Caco-2 (cell line): ENCODE measurements around the gene TMEM115. TPM values are rescaled to one million over a fixed set of nuclear protein-coding genes. Genes with fewer than 3 reads are reported as not detected.

ENCODE experiments used
- BruUV-seq: library from RNA; stranded (reverse); fragments of 400-500 nt; replicated peaks from 2 replicates; lab custom pipeline; 2021; lab: Mats Ljungman, UMichigan
- CTCF ChIA-PET: fragments of 300-600 bp; sonication (Branson Sonifier 250); formaldehyde crosslinking; loops from one replicate; lab custom pipeline; 2022; ENCODE audit warnings: antibody characterized with exemption; lab: Charles Lee
- POLR2A ChIA-PET: fragments of 300-600 bp; sonication (Branson Sonifier 250); formaldehyde crosslinking; loops from one replicate; lab custom pipeline; 2022; ENCODE audit warnings: antibody characterized with exemption; lab: Charles Lee
- DNase-seq, 2 experiments: peaks; one replicate each; pipeline versions ENCODE4 v3.0.0 to v3.0.0-alpha.2; 2020 to 2022
- H3K27me3 ChIP-seq: replicated peaks from 2 replicates; pipeline ENCODE4 v1.6.0; 2011; ENCODE audit warnings: low read length; ENCODE audit not compliant: control insufficient read depth, insufficient read depth
- H3K36me3 ChIP-seq: 2 replicates; pipeline ENCODE4 v1.5.1; 2011; ENCODE audit warnings: low read length; ENCODE audit not compliant: control insufficient read depth, insufficient read depth
- H3K4me1 ChIP-seq: fragments of 250-450 bp; sonication (Bioruptor Pico); 2 replicates; pipeline ENCODE4 v1.5.1; 2020; ENCODE audit warnings: mild to moderate bottlenecking
- H3K4me3 ChIP-seq: 2 replicates; pipeline ENCODE4 v1.5.1; 2011; ENCODE audit warnings: low read depth, mild to moderate bottlenecking, control low read depth, low read length
- H3K9me3 ChIP-seq: fragments of 250-450 bp; sonication (Bioruptor Pico); 2 replicates; pipeline ENCODE4 v1.5.1; 2020; ENCODE audit warnings: mild to moderate bottlenecking, moderate library complexity
- H3K27ac Mint-ChIP-seq: one replicate; pipeline ENCODE4 v1.8.0; 2022; ENCODE audit warnings: mixed read lengths; ENCODE audit not compliant: unreplicated experiment
- H3K27me3 Mint-ChIP-seq: one replicate; pipeline ENCODE4 v1.8.0; 2022; ENCODE audit warnings: mixed read lengths; ENCODE audit not compliant: insufficient read depth, unreplicated experiment
- H3K36me3 Mint-ChIP-seq: one replicate; pipeline ENCODE4 v1.8.0; 2022; ENCODE audit warnings: mild to moderate bottlenecking, mixed read lengths; ENCODE audit not compliant: insufficient read depth, unreplicated experiment
- H3K4me1 Mint-ChIP-seq: one replicate; pipeline ENCODE4 v1.8.0; 2022; ENCODE audit warnings: low read depth, mixed read lengths; ENCODE audit not compliant: unreplicated experiment
- H3K4me3 Mint-ChIP-seq: one replicate; pipeline ENCODE4 v1.8.0; 2022; ENCODE audit warnings: mild to moderate bottlenecking, moderate library complexity, mixed read lengths; ENCODE audit not compliant: unreplicated experiment
- H3K9me3 Mint-ChIP-seq: one replicate; pipeline ENCODE4 v1.8.0; 2022; ENCODE audit warnings: mixed read lengths; ENCODE audit not compliant: unreplicated experiment
- CTCF ChIP-seq, 2 experiments: fragments of 200-600 bp in 1 of 2; IDR thresholded peaks; 1 replicate in 1 of 2; 2 replicates in 1 of 2; pipeline versions ENCODE4 v1.5.1 to v1.8.0; 2011 to 2022; ENCODE audit warnings: antibody characterized with exemption in 1 of 2, control low read depth in 1 of 2, inconsistent platforms in 1 of 2, low read depth in 1 of 2, low read length in 1 of 2, mild to moderate bottlenecking in 1 of 2, moderate library complexity in 1 of 2; ENCODE audit not compliant: insufficient read depth in 1 of 2, severe bottlenecking in 1 of 2, unreplicated experiment in 1 of 2
- intact Hi-C: fragments of 100-400 bp; cut with micrococcal nuclease; formaldehyde crosslinking; loops from one replicate; pipeline ENCODE4 v1.10.0; 2022; ENCODE audit not compliant: unreplicated experiment
- total RNA-seq: library from RNA; stranded (reverse); gene quantifications from 2 replicates; pipeline ENCODE4 v1.2.3, GENCODE V29; 2022

Gene TMEM115
- total RNA-seq, 1 experiment from 2014 or later = 23.9 TPM

- POLR2A ChIA-PET = no interaction called here
- Mint-ChIP-seq H3K4me3 (no peak overlapping the region), H3K36me3 (peaks cover 40% of the 10 kb centered on the region), H3K4me1 (no peaks in the 10 kb centered on the region), H3K9me3 (no peaks in the 10 kb centered on the region), H3K27me3 (no peaks in the 10 kb centered on the region), H3K27ac (no peak overlapping the region)
- no peaks in the 10 kb centered on the region for H3K9me3 ChIP-seq
- H3K4me3 ChIP-seq = no peak overlapping the region
- intact Hi-C loops = no loop called here
- no peak for DNase-seq
- no TSS peak for BruUV-seq
- peaks cover 1% of the 10 kb centered on the region for H3K36me3 ChIP-seq
- H3K27me3 ChIP-seq = no peaks in the 10 kb centered on the region
- TF ChIP-seq CTCF (IDR thresholded peaks at IDR 0.05; ENCODE audit: insufficient read depth in 1 of 2, low read depth in 1 of 2, low read length in 1 of 2, severe bottlenecking in 1 of 2, unreplicated experiment in 1 of 2) = no peak
- CTCF ChIA-PET = interaction anchor here (0.7 kb wide), 1 partner anchor 19 kb away, joined by 5 read pairs; the partner anchor contains the start of gene ZMYND10
- H3K4me1 ChIP-seq = peaks cover 17% of the 10 kb centered on the region
Measured at GRCh38 chr3:50326182-50326541, 33.2 kb downstream of the TMEM115 start.

DNA sequence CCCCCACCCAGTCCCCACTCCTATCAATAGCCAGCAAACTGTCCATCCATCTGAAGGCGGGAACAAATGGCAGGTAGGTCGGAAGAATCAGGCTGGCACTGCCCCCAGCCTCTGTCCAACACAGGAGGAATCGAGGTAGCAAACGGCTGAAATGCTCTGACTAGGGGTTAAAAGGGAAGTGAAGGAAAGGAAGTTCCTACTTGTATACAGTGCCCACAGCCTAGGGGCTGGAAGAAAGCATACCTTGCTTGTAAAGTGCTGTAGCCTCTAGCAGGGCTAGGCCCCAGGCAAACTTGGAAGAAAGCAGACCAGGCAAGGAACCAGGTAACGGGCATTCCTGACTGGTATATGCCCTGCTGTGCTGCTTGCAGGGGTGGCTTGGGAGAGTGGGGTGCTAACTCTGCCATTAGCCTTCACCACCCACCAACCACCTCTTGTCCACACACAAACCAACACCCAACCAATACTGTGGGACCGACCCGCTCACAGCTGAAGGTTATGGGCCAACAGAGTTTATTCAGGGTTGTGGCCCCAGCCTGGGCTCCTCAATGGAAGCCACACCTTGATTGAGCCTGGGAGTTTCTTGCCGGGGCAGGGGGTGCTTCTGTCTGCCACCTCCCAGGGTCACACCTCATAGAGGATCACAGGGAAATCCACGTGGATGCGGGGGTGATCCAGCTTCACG is 33.7 kb downstream of the TMEM115 start:
- Histone ChIP-seq H3K4me1 (peaks cover 17% of the 10 kb centered on the region), H3K9me3 (no peaks in the 10 kb centered on the region), H3K27me3 (no peaks in the 10 kb centered on the region), H3K4me3 (no peak overlapping the region), H3K36me3 (peaks cover 1% of the 10 kb centered on the region)
- H3K4me3 Mint-ChIP-seq = no peak overlapping the region
- POLR2A ChIA-PET = interaction anchor here (0.6 kb wide), 1 partner anchor 12 kb away, joined by 3 read pairs; no protein-coding TSS in a partner anchor
- H3K36me3 Mint-ChIP-seq = peaks cover 37% of the 10 kb centered on the region
- BruUV-seq = no TSS peak
- no peak overlapping the region for H3K27ac Mint-ChIP-seq
- CTCF ChIA-PET = no interaction called here
- H3K27me3 Mint-ChIP-seq = no peaks in the 10 kb centered on the region
- intact Hi-C loops = loop anchor here (2.0 kb wide), 1 partner anchor 99 kb away; no protein-coding TSS in a partner anchor
- H3K9me3 Mint-ChIP-seq = no peaks in the 10 kb centered on the region
- no peaks in the 10 kb centered on the region for H3K4me1 Mint-ChIP-seq
- TF ChIP-seq CTCF (IDR thresholded peaks at IDR 0.05; ENCODE audit: insufficient read depth in 1 of 2, low read depth in 1 of 2, low read length in 1 of 2, severe bottlenecking in 1 of 2, unreplicated experiment in 1 of 2) = no peak
- no peak for DNase-seq

GRCh38 chr3:50325113-50325480 is 34.2 kb downstream of the TMEM115 start:
- Histone ChIP-seq H3K36me3 (no peaks in the 10 kb centered on the region), H3K27me3 (no peaks in the 10 kb centered on the region), H3K4me3 (no peak overlapping the region), H3K4me1 (peaks cover 21% of the 10 kb centered on the region), H3K9me3 (no peaks in the 10 kb centered on the region)
- no peaks in the 10 kb centered on the region for H3K4me1 Mint-ChIP-seq
- no peaks in the 10 kb centered on the region for H3K27me3 Mint-ChIP-seq
- ChIA-PET POLR2A (interaction anchor here (0.6 kb wide), 1 partner anchor 12 kb away, joined by 3 read pairs; no protein-coding TSS in a partner anchor), CTCF (interaction anchor here (1.6 to 2.2 kb wide), 2 partner anchors 22 to 26 kb away, joined by 7 to 12 read pairs; partner anchors contain the start of genes HYAL1, HYAL3 and NAA80)
- H3K36me3 Mint-ChIP-seq = peaks cover 33% of the 10 kb centered on the region
- intact Hi-C loops = loop anchor here (2.0 kb wide), 1 partner anchor 98 kb away; no protein-coding TSS in a partner anchor
- no peaks in the 10 kb centered on the region for H3K9me3 Mint-ChIP-seq
- no TSS peak for BruUV-seq
- H3K27ac Mint-ChIP-seq = no peak overlapping the region
- DNase-seq = no peak
- H3K4me3 Mint-ChIP-seq = no peak overlapping the region
- TF ChIP-seq CTCF (IDR thresholded peaks at IDR 0.05; ENCODE audit: insufficient read depth in 1 of 2, low read depth in 1 of 2, low read length in 1 of 2, severe bottlenecking in 1 of 2, unreplicated experiment in 1 of 2) = no peak
